MV-4-11 (cell line): ENCODE measurements around the gene PTGDR.

Experiments
- DNase-seq: peaks from one replicate; lab custom pipeline; 2025; lab: John Stamatoyannopoulos, UW

The PTGDR gene

GRCh38 chr14:52312931-52313355, 45.4 kb downstream of the PTGDR start:
- peak; percentile 54 for DNase-seq

GRCh38 chr14:52313462-52313861, 46.0 kb downstream of the PTGDR start:
- DNase-seq = peak; percentile 22

GRCh38 chr14:52313903-52314594, 46.6 kb downstream of the PTGDR start, which contains the start of gene PTGER2:
PTGER2 (plus strand) TSS chr14:52314312; CDS start chr14:52314549, 237 bp downstream.
- DNase-seq = peak; percentile 68

DNA sequence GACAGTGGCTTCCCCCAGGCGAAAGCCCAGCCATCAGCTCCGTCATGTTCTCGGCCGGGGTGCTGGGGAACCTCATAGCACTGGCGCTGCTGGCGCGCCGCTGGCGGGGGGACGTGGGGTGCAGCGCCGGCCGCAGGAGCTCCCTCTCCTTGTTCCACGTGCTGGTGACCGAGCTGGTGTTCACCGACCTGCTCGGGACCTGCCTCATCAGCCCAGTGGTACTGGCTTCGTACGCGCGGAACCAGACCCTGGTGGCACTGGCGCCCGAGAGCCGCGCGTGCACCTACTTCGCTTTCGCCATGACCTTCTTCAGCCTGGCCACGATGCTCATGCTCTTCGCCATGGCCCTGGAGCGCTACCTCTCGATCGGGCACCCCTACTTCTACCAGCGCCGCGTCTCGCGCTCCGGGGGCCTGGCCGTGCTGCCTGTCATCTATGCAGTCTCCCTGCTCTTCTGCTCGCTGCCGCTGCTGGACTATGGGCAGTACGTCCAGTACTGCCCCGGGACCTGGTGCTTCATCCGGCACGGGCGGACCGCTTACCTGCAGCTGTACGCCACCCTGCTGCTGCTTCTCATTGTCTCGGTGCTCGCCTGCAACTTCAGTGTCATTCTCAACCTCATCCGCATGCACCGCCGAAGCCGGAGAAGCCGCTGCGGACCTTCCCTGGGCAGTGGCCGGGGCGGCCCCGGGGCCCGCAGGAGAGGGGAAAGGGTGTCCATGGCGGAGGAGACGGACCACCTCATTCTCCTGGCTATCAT, 47.3 kb downstream of the PTGDR start:
- DNase-seq = no peak

GRCh38 chr14:52315355-52315718, 47.8 kb downstream of the PTGDR start:
- peak; percentile 83 for DNase-seq

DNA sequence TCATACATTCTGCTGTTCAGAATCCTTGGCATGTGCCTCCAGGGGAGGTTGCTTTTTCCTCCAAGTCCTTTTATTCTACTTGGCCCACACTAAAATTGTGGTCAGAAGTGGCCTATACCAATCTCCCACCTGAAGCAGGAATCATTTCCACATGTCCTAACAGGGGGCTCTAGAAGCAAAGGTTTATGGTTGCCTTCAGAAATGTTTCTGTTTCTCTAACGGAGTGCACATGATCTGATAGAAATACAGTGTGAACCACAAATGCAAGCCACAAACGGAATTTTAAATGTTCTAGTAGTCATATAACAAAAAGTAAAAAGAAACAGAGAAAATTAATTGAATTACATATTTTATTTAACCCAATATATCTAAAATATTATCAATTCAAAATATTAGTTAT, 50.6 kb downstream of the PTGDR start:
- no peak for DNase-seq

DNA sequence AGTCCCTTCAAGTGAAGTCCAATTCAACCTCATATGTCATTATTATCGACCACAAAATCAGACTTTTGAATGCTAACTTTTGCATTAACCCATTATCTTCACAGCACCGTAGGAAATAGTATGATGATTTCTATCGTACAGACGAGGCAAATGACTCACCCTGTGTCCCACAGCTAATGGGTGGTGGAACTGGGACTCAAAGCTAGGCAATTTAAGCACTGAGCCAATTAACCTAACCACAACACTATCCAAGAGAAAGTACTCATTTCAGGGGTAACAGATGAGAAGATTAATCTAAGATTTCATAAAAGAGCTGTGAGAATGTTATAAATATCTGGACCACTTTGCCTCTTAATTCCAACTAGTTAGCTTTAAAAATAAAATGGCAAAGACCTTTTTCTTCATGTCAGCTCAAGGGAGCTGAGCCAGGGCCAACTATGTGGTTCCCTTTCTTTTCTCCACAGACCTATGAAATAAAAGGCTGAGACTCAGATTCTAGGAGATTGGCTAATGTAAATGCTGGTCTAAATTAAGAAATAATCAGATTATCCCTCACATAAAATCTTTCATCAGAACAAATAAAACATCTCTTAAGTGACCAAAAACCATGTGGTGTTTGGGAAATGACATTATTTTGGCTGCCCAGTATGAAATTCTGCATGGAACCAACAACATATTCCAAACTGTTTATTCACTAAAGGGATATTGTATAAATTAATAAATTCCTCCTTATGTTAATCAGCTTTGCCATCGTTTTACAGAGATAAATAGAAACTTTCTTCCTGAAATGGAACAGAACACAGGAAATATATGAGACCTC, 51.5 kb downstream of the PTGDR start:
- DNase-seq = peak; percentile 30

DNA sequence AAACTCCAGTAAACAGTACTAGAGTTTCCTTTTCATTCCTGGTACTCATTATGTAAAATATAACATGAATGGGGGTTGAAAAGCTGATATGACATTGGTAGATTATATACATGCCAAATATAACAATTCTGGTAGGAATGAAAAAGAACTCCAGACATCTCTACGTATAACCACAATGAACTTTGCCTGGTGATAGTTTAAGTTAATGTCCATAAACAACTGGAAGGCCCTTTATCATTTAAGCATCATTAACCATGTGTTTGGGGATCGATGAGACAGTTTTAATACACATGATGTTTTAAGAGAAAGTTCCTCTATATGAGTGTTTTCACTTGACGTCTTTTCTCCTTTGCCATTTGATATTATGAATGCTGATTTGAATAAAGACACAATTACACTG, 52.4 kb downstream of the PTGDR start:
- DNase-seq = no peak

DNA sequence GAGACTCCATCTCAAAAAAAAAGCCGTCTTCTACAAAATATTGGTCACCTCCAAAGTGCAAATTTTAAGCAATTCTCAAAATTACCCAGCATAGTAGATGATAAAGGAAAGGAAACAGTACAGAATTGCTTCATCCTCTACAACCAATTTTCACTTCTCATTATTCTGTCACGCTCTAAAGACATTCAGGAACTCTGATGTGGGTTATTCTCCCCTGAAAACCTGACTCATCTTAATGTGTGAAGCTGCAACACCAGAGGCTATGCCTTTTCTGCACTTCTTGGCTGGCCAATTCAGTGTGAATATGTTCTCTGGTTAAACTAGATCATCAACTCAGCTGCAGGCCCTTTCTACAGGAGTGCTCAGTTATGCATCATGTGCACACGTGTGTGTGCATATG, 57.6 kb downstream of the PTGDR start:
- peak; percentile 98 for DNase-seq

- DNase-seq = no peak
These were observed 58.1 kb downstream of the PTGDR start for GRCh38 chr14:52325630-52326029.
